ENCODE results near the gene AP3S2. TPM values are rescaled to one million over a fixed set of nuclear protein-coding genes. Genes with fewer than 3 reads are reported as not detected.

The AP3S2 gene
- total RNA-seq, 1 donor from 2014 or later = 36.4 TPM

DNA sequence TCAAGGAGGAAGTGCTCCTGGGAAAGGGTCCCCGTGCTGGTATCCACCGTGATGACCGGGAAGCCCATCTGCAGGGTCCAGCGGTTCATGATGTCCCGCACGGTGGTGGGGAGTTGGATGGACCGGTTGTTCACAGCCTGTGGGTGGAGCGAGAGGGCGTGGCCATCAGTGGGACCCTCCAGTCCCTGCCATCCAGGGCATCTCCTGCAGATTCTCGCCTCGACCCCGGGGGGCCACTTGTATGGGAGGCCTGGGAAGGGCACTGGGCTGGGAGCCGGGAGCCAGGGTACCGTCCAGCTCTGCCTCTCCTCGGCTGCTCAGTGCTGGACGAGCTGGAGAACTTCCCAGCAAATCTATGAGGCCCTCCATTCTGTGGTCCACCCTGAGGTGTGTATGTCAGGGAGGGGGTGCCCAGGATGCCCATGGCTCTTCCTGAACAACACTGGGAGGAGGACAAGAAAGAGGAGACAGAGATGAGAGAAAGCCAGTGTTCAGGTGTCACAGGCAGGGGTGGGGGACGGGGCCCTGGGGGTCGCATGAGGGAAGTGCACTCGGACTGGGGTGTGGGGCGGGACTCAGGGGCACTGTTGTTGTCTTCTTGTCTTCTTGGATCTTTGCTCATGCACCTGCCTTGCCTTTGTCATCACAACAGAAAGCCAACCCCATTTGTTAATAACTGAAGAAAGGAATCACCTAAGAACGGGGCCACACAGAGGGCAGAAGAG is 92.2 kb downstream of the AP3S2 start:
- H3K4me3 Mint-ChIP-seq = no peak overlapping the region
- TF ChIP-seq, protein P1, sequence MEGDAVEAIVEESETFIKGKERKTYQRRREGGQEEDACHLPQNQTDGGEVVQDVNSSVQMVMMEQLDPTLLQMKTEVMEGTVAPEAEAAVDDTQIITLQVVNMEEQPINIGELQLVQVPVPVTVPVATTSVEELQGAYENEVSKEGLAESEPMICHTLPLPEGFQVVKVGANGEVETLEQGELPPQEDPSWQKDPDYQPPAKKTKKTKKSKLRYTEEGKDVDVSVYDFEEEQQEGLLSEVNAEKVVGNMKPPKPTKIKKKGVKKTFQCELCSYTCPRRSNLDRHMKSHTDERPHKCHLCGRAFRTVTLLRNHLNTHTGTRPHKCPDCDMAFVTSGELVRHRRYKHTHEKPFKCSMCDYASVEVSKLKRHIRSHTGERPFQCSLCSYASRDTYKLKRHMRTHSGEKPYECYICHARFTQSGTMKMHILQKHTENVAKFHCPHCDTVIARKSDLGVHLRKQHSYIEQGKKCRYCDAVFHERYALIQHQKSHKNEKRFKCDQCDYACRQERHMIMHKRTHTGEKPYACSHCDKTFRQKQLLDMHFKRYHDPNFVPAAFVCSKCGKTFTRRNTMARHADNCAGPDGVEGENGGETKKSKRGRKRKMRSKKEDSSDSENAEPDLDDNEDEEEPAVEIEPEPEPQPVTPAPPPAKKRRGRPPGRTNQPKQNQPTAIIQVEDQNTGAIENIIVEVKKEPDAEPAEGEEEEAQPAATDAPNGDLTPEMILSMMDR (IDR thresholded peaks at IDR 0.05) = no peak
- ChIA-PET CTCF (no interaction called here), POLR2A (no interaction called here)
- peaks cover 15% of the 10 kb centered on the region for H3K4me1 Mint-ChIP-seq
- no peaks in the 10 kb centered on the region for H3K9me3 Mint-ChIP-seq
- intact Hi-C loops (cut with micrococcal nuclease) = no loop called here
- no peaks in the 10 kb centered on the region for H3K36me3 Mint-ChIP-seq (ENCODE audit: low read depth)
- no peak overlapping the region for H3K27ac Mint-ChIP-seq
- ATAC-seq (ENCODE audit: low read depth) (no peak), DNase-seq (no peak)
- peaks cover 5% of the 10 kb centered on the region for H3K27me3 Mint-ChIP-seq

DNA sequence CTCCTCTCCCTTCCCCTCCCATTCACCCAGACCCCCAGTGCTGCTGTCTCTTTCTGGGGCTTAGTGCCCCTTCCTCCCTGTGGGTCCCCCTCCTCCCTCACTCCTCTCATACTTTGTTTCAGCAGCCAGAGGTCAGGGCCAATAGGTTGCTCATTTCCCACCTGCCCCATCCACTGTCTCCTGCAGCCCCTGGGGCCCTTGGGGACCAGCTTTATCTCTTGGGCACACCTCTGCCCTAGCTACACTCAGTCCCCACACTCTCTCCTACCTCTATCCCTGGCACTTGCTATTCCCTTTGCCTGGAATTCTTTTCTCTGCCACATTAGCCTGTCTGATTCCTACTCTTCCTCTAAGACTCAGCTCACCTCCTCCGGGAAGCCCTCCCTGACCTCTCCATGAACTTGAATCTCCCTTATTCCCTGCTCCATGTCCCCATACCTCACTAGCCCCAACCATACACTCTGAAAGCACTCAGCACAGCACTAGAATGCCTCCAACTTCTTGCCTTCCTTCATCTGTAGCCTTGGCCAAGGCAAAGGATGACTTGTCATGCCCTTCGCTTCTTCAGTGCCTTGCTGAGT is 93.8 kb downstream of the AP3S2 start:
- TF ChIP-seq, protein P1 (IDR thresholded peaks at IDR 0.05) = no peak
- intact Hi-C loops (cut with micrococcal nuclease) = no loop called here
- no peak for DNase-seq
- Mint-ChIP-seq H3K9me3 (peaks cover 2% of the 10 kb centered on the region), H3K4me3 (no peak overlapping the region), H3K27me3 (peaks cover 5% of the 10 kb centered on the region), H3K4me1 (peaks cover 15% of the 10 kb centered on the region), H3K27ac (no peak overlapping the region), H3K36me3 (ENCODE audit: low read depth) (no peaks in the 10 kb centered on the region)
- POLR2A ChIA-PET = no interaction called here
- no peak for ATAC-seq (ENCODE audit: low read depth)
- CTCF ChIA-PET = no interaction called here

DNA sequence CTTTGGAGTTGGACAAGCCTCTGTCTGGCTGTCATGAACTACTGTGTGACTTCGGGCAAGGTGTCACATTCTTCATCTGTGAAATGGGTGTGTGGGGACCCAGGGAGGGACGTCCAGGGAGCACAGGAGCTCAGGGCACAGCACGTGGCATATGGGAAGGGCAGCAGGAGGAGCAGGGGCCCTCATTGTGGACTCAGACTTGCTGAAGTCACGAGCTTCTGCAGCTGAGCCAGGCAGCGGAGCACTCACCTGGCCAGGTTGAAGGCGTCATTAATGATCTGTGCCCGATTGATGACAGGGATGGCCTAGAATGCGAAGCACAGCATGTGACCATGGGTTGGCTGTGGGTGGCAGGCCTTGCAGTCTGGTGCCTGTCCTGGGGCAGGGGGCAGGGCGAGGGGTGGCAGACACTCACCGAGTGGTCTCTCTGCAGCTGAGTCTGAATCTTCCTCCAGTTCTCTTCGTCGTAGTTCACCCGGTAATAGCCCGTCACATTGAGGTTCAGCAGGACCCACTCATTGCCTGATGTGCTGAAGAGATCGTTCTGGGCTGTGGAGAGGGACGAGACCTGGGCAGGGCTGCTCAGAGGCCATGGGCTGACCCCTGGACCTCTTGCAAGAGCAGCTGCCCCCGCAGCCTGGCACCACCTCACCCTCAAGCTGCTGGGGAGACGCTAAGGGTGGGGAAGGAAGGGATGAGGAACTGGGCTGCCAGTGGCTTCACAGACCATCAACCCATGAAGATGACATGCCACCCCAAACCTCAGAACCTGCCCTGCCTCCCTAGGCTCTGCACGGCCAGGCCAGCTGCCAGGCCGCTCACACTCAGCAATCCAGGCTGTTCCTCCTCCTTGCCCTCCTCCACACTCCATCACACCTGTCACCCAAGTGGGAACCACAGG is 94.5 kb downstream of the AP3S2 start:
- intact Hi-C loops (cut with micrococcal nuclease) = no loop called here
- CTCF ChIA-PET = no interaction called here
- no peak overlapping the region for H3K27ac Mint-ChIP-seq
- H3K4me1 Mint-ChIP-seq = peaks cover 15% of the 10 kb centered on the region
- H3K36me3 Mint-ChIP-seq (ENCODE audit: low read depth) = no peaks in the 10 kb centered on the region
- TF ChIP-seq, protein P1 (IDR thresholded peaks at IDR 0.05) = no peak
- DNase-seq = no peak
- POLR2A ChIA-PET = no interaction called here
- H3K4me3 Mint-ChIP-seq = no peak overlapping the region
- H3K27me3 Mint-ChIP-seq = peaks cover 5% of the 10 kb centered on the region
- H3K9me3 Mint-ChIP-seq = peaks cover 2% of the 10 kb centered on the region
- peak; percentile 82 for ATAC-seq (ENCODE audit: low read depth)

DNA sequence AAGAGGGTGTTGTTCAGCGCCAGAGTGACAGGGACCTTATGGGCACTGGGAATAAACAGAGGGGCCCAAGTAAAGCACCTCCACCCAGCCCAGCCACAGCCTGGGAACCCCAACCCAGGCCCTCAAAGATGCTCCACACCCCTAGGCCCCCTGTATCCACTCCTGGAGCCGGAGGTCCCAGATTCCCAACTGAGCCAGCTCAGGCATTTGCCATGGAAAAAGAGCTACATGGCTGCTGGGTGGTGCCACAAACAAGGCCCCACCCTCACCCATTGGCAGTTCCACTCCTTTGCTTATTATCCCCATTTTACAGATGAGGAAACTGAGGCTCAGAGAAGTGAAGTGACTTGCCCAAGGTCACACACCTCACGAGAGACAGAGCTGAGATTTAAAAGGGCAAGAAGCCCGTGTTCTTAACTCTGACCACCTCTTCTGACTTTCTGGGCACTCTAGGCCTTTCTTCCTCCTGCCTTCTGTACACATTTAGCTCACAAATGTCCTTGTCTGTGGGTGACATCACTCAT is 96.1 kb downstream of the AP3S2 start:
- ATAC-seq (ENCODE audit: low read depth) (no peak), DNase-seq (no peak)
- Mint-ChIP-seq H3K4me1 (peaks cover 15% of the 10 kb centered on the region), H3K9me3 (peaks cover 2% of the 10 kb centered on the region), H3K36me3 (ENCODE audit: low read depth) (no peaks in the 10 kb centered on the region), H3K27ac (no peak overlapping the region), H3K4me3 (no peak overlapping the region), H3K27me3 (peaks cover 2% of the 10 kb centered on the region)
- intact Hi-C loops (cut with micrococcal nuclease) = no loop called here
- TF ChIP-seq, protein P1 (IDR thresholded peaks at IDR 0.05) = no peak
- CTCF ChIA-PET = no interaction called here
- POLR2A ChIA-PET = interaction anchor here (1.2 kb wide), 1 partner anchor 14 kb away, joined by 3 read pairs; no protein-coding TSS in a partner anchor

DNA sequence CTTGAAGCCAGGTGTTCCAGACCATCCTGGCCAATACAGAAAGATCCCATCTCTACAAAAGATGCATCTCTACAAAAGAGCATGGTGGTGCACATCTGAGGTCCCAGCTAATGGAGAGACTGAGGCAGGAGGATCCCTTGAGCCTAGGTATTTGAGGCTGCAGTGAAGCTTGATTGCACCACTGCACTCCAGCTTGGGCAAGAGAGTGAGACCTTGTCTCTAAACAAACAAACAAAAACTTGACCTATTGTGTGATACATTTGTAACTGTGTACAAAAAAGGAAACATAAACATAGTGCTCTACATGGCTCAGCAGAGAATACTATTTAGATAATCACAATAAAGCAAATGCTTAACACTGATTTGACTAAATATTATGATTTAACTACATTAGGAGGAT is 97.8 kb downstream of the AP3S2 start:
- DNase-seq (no peak), ATAC-seq (ENCODE audit: low read depth) (no peak)
- CTCF ChIA-PET = no interaction called here
- H3K27ac Mint-ChIP-seq = no peak overlapping the region
- no peak overlapping the region for H3K4me3 Mint-ChIP-seq
- peaks cover 2% of the 10 kb centered on the region for H3K9me3 Mint-ChIP-seq
- intact Hi-C loops (cut with micrococcal nuclease) = no loop called here
- peaks cover 15% of the 10 kb centered on the region for H3K4me1 Mint-ChIP-seq
- H3K27me3 Mint-ChIP-seq = no peaks in the 10 kb centered on the region
- no peaks in the 10 kb centered on the region for H3K36me3 Mint-ChIP-seq (ENCODE audit: low read depth)
- TF ChIP-seq, protein P1 (IDR thresholded peaks at IDR 0.05) = no peak
- POLR2A ChIA-PET = interaction anchor here (0.7 kb wide), 1 partner anchor 163 kb away, joined by 4 read pairs; no protein-coding TSS in a partner anchor
